GM23248 (cell line): ENCODE data around the gene SYTL4. TPM values are rescaled to one million over a fixed set of nuclear protein-coding genes. Genes with fewer than 3 reads are reported as not detected.

Experiments used
- DNase-seq: peaks from one replicate; pipeline ENCODE4 v3.0.0-alpha.2; 2015
- H2AFZ ChIP-seq: fragments of 200-600 bp; sonication (generic); 2 replicates; pipeline ENCODE4 v1.6.1; 2016; ENCODE audit warnings: antibody characterized with exemption
- H3F3A ChIP-seq: fragments of 200-600 bp; sonication (generic); 2 replicates; pipeline ENCODE4 v1.6.1; 2016; ENCODE audit warnings: mild to moderate bottlenecking, antibody characterized with exemption, mixed run types; ENCODE audit not compliant: insufficient read depth
- H3K27ac ChIP-seq: fragments of 200-600 bp; sonication (generic); 2 replicates; pipeline ENCODE4 v1.5.1; 2016; ENCODE audit warnings: mild to moderate bottlenecking
- H3K27me3 ChIP-seq: fragments of 200-600 bp; sonication (generic); replicated peaks from 2 replicates; pipeline ENCODE4 v1.6.1; 2016; ENCODE audit warnings: mild to moderate bottlenecking; ENCODE audit not compliant: insufficient read depth
- H3K36me3 ChIP-seq: fragments of 200-600 bp; sonication (generic); 2 replicates; pipeline ENCODE4 v1.6.1; 2016; ENCODE audit warnings: low read depth, mild to moderate bottlenecking
- H3K4me1 ChIP-seq: fragments of 200-600 bp; sonication (generic); 2 replicates; pipeline ENCODE4 v1.6.1; 2016; ENCODE audit warnings: mild to moderate bottlenecking; ENCODE audit not compliant: insufficient read depth
- H3K4me2 ChIP-seq: fragments of 200-600 bp; sonication (generic); one replicate; pipeline ENCODE4 v1.6.1; 2016; ENCODE audit warnings: mild to moderate bottlenecking; ENCODE audit not compliant: unreplicated experiment
- H3K4me3 ChIP-seq: fragments of 200-600 bp; sonication (generic); 2 replicates; pipeline ENCODE4 v1.5.1; 2016; ENCODE audit warnings: mild to moderate bottlenecking
- H3K79me2 ChIP-seq: fragments of 200-600 bp; sonication (generic); 2 replicates; pipeline ENCODE4 v1.6.1; 2016; ENCODE audit warnings: mild to moderate bottlenecking; ENCODE audit not compliant: insufficient read depth
- H3K9ac ChIP-seq: fragments of 200-600 bp; sonication (generic); 2 replicates; pipeline ENCODE4 v1.6.1; 2016; ENCODE audit warnings: mild to moderate bottlenecking
- H3K9me2 ChIP-seq: fragments of 200-600 bp; sonication (generic); 2 replicates; pipeline ENCODE4 v1.6.1; 2016; ENCODE audit warnings: mixed run types, mild to moderate bottlenecking, moderate library complexity; ENCODE audit not compliant: insufficient read depth
- H3K9me3 ChIP-seq: fragments of 200-600 bp; sonication (generic); one replicate; pipeline ENCODE4 v1.6.1; 2017; ENCODE audit warnings: low read depth
- H4K20me1 ChIP-seq: fragments of 200-600 bp; sonication (generic); 2 replicates; pipeline ENCODE4 v1.6.0; 2016; ENCODE audit not compliant: insufficient read depth
- EZH2 ChIP-seq: fragments of 200-600 bp; sonication (generic); IDR thresholded peaks from 2 replicates; pipeline ENCODE4 v1.6.1; 2018; ENCODE audit warnings: antibody characterized with exemption, mild to moderate bottlenecking; ENCODE audit not compliant: insufficient read depth, poor library complexity, severe bottlenecking
- EZH2phosphoT487 ChIP-seq: fragments of 200-600 bp; sonication (generic); IDR thresholded peaks from 2 replicates; pipeline ENCODE4 v1.6.1; 2018; ENCODE audit warnings: antibody characterized with exemption, moderate library complexity, mild to moderate bottlenecking, low read depth; ENCODE audit not compliant: insufficient read depth
- WGBS, 2 experiments: methylation state at CpG; one replicate each; pipeline ENCODE4 v1.1.6; 2015 to 2017; ENCODE audit warnings: low lambda C conversion rate in 2 of 2, low coverage in 1 of 2; ENCODE audit errors: missing lambda C conversion rate in 2 of 2; 5-methylcytosine and 5-hydroxymethylcytosine counted together
- in situ Hi-C: fragments of 300-500 bp; cut with MboI; formaldehyde crosslinking; loops from 2 replicates; pipeline ENCODE4 v1.15.0; 2020
- polyA plus RNA-seq: library from polyadenylated mRNA; unstranded; fragments of >200 nt; fragmentation: Nextera tagmentation; extraction: Ambion mirVana; gene quantifications from 2 replicates; pipeline ENCODE4 v1.2.1, GENCODE V29; 2016
- total RNA-seq: library from RNA; depleted of rRNA; stranded (reverse); fragments of >200 nt; shearing (Covaris generic); gene quantifications from 2 replicates; pipeline ENCODE4 v1.2.3, GENCODE V29; 2014

Gene SYTL4
- total and polyA plus RNA-seq, 2 experiments from 2014 or later = 1.6 to 3.2 TPM

- Histone ChIP-seq H3K79me2 (0 out of 2 replicates have a peak, but pooled peaks cover 19% of the 10 kb centered on the region), H3K4me2 (no peak overlapping the region), H3K27ac (peak overlapping the region; percentile 100), H3K36me3 (no peaks in the 10 kb centered on the region), H2AFZ (no peak overlapping the region), H4K20me1 (no peaks in the 10 kb centered on the region), H3K27me3 (no peaks in the 10 kb centered on the region), H3K9ac (peak overlapping the region; percentile 89), H3F3A (peaks cover 56% of the 10 kb centered on the region), H3K9me2 (no peaks in the 10 kb centered on the region), H3K9me3 (no peaks in the 10 kb centered on the region), H3K4me1 (peaks cover 54% of the 10 kb centered on the region), H3K4me3 (peak overlapping the region; percentile 18; the same call in 1 of the 2 replicates)
- 0% methylated on average over 1 of the region's 1 CpG; no CpG with 5 or more reads in 1 of the 2 experiments for WGBS, 2 experiments
- peak; percentile 48 for DNase-seq
- in situ Hi-C loops = no loop called here
- no peak for TF ChIP-seq EZH2
- no peak for TF ChIP-seq EZH2phosphoT487
Measured at GRCh38 chrX:100647095-100647494, 84.8 kb downstream of the SYTL4 start.

GRCh38 chrX:100645106-100645505 lies 86.8 kb downstream of the SYTL4 start:
- Histone ChIP-seq H3K9ac (peak overlapping the region; percentile 85), H3K4me1 (peaks cover 49% of the 10 kb centered on the region), H3K9me3 (no peaks in the 10 kb centered on the region), H3K9me2 (no peaks in the 10 kb centered on the region), H3F3A (peaks cover 52% of the 10 kb centered on the region), H3K4me2 (peak overlapping the region; percentile 88), H2AFZ (peak overlapping the region; percentile 62; the same call in 1 of the 2 replicates), H3K27ac (peak overlapping the region; percentile 84), H3K79me2 (0 out of 2 replicates have a peak, but pooled peaks cover 19% of the 10 kb centered on the region), H3K4me3 (peak overlapping the region; percentile 74), H3K36me3 (no peaks in the 10 kb centered on the region), H4K20me1 (no peaks in the 10 kb centered on the region), H3K27me3 (no peaks in the 10 kb centered on the region)
- WGBS, 2 experiments = 32 to 36% methylated on average over 4 of the region's 4 CpGs
- TF ChIP-seq EZH2phosphoT487 (no peak), EZH2 (no peak)
- DNase-seq = peak; percentile 55
- in situ Hi-C loops = no loop called here

GRCh38 chrX:100643956-100644860 lies 87.7 kb downstream of the SYTL4 start, which contains the start of gene SRPX2:
Gene SRPX2 (plus strand): TSS chrX:100644199. CDS start chrX:100646323, 2,124 bp downstream.
- in situ Hi-C loops = no loop called here
- Histone ChIP-seq H4K20me1 (no peaks in the 10 kb centered on the region), H3K4me1 (peaks cover 43% of the 10 kb centered on the region), H3K9ac (peak within 1 kb of the TSS; percentile 85), H3K4me2 (peak within 1 kb of the TSS; percentile 88), H3K9me2 (no peaks in the 10 kb centered on the region), H3K27ac (peak within 1 kb of the TSS; percentile 84), H3F3A (peaks cover 47% of the 10 kb centered on the region), H3K79me2 (0 out of 2 replicates have a peak, but pooled peaks cover 19% of the 10 kb centered on the region), H2AFZ (peak within 1 kb of the TSS; percentile 62), H3K9me3 (no peaks in the 10 kb centered on the region), H3K36me3 (no peaks in the 10 kb centered on the region), H3K4me3 (peak within 1 kb of the TSS; percentile 74), H3K27me3 (no peaks in the 10 kb centered on the region)
- TF ChIP-seq EZH2phosphoT487 (no peak), EZH2 (no peak)
- DNase-seq = peak; percentile 90
- WGBS, 2 experiments = 0 to 1% methylated on average over 10 to 11 of the region's 11 CpGs

- in situ Hi-C loops = no loop called here
- WGBS, 2 experiments = 73 to 79% methylated on average over 8 to 11 of the region's 11 CpGs
Measured at GRCh38 chrX:100643212-100643611, 88.7 kb downstream of the SYTL4 start.

More at GRCh38 chrX:100643212-100643611, 88.7 kb downstream of the SYTL4 start:
- Histone ChIP-seq H3K36me3 (no peaks in the 10 kb centered on the region), H3K9me3 (no peaks in the 10 kb centered on the region), H3F3A (peaks cover 39% of the 10 kb centered on the region), H3K79me2 (0 out of 2 replicates have a peak, but pooled peaks cover 19% of the 10 kb centered on the region), H3K4me3 (peak overlapping the region; percentile 74), H4K20me1 (no peaks in the 10 kb centered on the region), H3K9ac (peak overlapping the region; percentile 85), H3K9me2 (no peaks in the 10 kb centered on the region), H3K4me2 (peak overlapping the region; percentile 88), H3K27ac (peak overlapping the region; percentile 84), H3K4me1 (peaks cover 37% of the 10 kb centered on the region), H2AFZ (no peak overlapping the region; the same call in 1 of the 2 replicates), H3K27me3 (no peaks in the 10 kb centered on the region)
- TF ChIP-seq EZH2phosphoT487 (no peak), EZH2 (no peak)
- DNase-seq = no peak
